NCI-H1417 (cell line): Measurements from ENCODE around the gene SUSD2.
"Not testable (repeated sequence)": the region's sequence is repeated elsewhere in the genome, so short reads cannot be mapped to it uniquely, and the experiment has no call there.

ENCODE experiments used
- DNase-seq, 3 experiments: peaks; one replicate each; lab custom pipeline; 2025; lab: John Stamatoyannopoulos, UW

SUSD2 gene

GRCh38 chr22:24214467-24215285, 33.4 kb downstream of the SUSD2 start:
- no peak for DNase-seq

GRCh38 chr22:24216541-24217209, 35.4 kb downstream of the SUSD2 start:
- DNase-seq = no peak

- no peak for DNase-seq
Measured at GRCh38 chr22:24217384-24217783, 36.1 kb downstream of the SUSD2 start.

- no peak for DNase-seq
Measured at GRCh38 chr22:24219750-24220149, 38.5 kb downstream of the SUSD2 start.

- no peak for DNase-seq
Measured at GRCh38 chr22:24224468-24224867, 43.2 kb downstream of the SUSD2 start.

- DNase-seq = no peak
Measured at GRCh38 chr22:24225044-24225601, 43.8 kb downstream of the SUSD2 start.

GRCh38 chr22:24225951-24226350, 44.7 kb downstream of the SUSD2 start:
- DNase-seq = no peak

- DNase-seq = peak in 1 of 3 experiments; percentile 0
Measured at GRCh38 chr22:24230911-24231656, 49.8 kb downstream of the SUSD2 start.

GRCh38 chr22:24231706-24232105, 50.4 kb downstream of the SUSD2 start:
- no peak for DNase-seq

- no peak for DNase-seq
Measured at GRCh38 chr22:24232124-24232523, 50.8 kb downstream of the SUSD2 start.

- no peak for DNase-seq
Measured at GRCh38 chr22:24232725-24233124, 51.4 kb downstream of the SUSD2 start.

GRCh38 chr22:24233235-24233634, 51.9 kb downstream of the SUSD2 start:
- no peak for DNase-seq

GRCh38 chr22:24233816-24234215, 52.5 kb downstream of the SUSD2 start:
- DNase-seq = no peak

- no peak for DNase-seq
Measured at GRCh38 chr22:24235315-24235714, 54.0 kb downstream of the SUSD2 start.

GRCh38 chr22:24236656-24237055, 55.4 kb downstream of the SUSD2 start:
- DNase-seq = no peak

- DNase-seq = not testable (repeated sequence)
Measured at GRCh38 chr22:24238101-24238694, 56.9 kb downstream of the SUSD2 start.
